ENCODE data around the gene GBE1.
"Not testable (repeated sequence)": the region's sequence is repeated elsewhere in the genome, so short reads cannot be mapped to it uniquely, and the experiment has no call there.

GBE1 gene

DNA sequence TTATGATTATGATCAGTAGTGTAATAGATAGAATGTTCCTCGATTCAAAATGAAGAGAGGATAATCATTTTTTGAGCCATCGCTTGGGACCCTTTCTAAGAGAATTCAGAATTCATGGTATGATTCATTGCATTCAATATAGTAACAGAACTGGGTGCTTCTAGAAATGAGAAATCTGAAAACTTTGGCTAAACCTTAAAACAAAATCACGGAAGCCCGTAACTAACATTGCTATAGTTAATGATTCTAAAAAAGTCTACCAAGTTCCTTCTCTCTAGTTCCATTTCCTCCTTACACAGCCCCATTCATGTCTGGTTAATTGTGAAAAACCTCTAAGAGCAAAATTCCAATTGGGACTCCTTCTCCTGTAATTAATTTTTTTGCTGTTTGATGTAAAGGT lies 217.1 kb downstream of the GBE1 start:
- no peak for DNase-seq (ENCODE audit: low read depth in 2 of 3, low spot score in 1 of 3)

DNA sequence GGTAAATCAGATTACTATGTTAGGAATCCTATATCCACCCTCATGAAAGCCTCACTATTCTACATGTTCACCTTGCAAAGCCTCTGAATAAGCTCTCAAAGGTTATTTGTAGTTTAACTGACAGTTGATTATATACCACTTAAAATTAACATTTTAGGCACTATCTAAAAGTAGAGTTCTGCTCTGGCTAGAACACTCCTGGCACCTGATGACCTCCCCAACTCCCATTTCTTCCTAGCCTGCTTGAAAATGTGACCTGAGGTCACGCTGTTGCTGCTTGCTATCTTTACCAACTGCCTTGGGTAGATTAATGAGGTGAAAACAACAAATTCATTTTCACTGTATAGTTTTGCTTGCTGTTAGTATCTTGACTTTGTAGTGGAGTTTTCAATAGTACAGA lies 220.7 kb downstream of the GBE1 start:
- no peak for DNase-seq (ENCODE audit: low read depth in 2 of 3, low spot score in 1 of 3)

DNA sequence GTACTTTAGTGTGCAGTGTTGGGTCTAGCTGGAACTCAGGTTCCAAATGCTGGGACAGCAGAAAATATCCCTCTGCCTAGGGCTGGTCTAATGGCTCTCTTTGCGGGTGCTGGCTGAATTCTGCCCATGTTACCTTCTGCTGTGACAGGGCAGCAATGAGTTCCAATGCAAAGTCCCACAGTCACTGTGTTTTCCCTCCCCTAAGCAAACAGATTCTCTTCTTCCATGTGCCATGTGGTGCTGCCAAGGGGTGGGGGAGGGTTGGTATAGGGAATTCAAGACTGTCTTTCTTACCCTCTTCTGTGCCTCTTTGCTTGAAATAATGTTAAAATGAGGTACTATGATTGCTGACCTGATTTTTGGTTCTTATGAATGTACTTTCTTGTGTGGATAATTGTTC lies 229.6 kb downstream of the GBE1 start:
- DNase-seq (ENCODE audit: low read depth in 2 of 3, low spot score in 1 of 3), result no peak

DNA sequence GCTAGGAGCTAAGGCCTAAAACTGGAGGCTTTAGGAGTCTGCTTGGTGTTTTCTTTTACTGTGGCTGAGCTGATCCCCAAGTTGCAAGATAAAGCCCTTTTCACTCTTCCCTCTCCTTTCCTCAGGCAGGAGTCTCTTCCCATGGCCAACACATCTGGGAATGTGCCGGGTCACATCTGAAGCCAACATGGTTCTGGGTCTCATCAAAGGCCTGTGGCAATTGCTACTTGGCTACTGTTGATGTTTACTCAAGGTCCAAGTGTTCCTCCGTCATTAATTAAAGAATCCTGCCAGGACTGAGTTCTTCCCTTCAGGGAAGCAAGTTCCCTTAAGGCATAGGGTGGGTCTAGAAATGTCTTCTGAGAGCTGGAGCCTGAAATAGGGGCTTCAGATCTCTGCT lies 230.2 kb downstream of the GBE1 start:
- no peak for DNase-seq (ENCODE audit: low read depth in 2 of 3, low spot score in 1 of 3)

DNA sequence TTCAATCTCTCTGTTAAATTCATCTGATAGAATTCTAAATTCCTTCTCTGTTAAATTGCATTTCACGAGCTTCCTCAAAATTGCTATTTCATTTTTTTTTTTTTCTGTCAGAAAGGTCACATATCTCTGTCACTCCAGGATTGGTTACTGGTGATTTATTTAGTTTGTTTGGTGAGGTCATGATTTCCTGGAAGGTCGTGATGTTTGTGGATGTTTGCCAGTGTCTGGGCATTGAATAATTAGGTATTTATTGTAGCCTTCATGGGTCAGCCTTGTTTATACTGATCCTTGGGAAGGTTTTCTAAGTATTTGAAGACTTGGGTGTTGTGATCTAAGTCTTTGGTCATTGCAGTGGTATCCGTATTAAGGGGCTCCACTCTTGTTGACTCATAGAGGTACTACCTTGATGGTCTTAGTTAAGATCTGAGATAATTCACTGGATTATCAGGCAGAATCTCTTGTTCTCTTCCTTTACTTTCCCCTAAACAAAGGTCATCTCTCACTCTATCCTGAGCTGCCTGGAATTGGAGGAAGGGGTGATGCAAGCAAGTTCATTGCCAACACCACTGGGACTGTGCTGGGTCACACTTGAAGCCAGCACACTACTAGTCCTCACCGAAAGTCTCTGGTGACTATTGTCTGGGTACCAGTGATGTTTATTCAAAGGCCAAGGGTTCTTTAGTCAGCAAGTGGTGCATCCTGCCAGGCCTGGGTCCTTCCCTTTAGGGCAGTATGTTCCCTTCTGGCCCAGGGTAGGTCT lies 231.1 kb downstream of the GBE1 start:
- DNase-seq (ENCODE audit: low read depth in 2 of 3, low spot score in 1 of 3), result no peak

DNA sequence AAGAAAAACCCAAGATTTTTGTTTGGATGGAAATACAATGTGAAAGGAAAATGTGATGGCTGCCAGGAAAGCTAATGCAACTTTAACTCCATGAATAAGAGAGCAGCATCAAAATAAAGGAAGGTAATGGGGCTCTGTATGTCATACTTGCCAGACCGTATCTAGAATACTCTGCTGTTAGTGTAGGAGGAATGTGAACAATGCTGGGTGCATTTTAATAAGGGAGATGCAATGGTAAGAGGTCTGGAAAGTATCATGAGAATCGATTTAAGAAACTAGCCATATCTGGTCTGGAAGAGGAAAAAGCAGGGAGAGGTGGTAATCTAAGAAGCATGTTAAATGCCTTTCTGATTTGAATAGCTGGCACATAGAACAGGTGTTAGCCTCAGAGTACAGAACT lies 239.6 kb downstream of the GBE1 start:
- no peak for DNase-seq (ENCODE audit: low read depth in 2 of 3, low spot score in 1 of 3)

DNA sequence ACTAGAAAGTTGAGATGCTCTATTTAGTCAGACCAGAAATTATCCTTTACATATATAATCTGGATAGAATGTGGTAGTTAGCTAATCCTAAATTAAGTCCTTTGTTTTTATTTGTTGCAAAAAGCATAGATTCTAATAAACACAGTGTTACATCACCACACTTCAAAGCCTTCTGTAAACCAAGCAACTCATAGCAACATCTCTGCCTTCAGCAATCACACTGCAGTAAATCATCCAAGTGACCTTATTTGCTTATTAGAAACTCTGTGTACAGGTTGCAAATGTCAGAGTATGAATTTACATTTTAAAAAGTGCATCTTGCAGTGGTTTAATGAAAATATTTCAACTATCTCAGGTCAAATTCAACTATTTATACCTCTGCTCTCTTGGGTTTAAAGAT lies 242.5 kb downstream of the GBE1 start:
- DNase-seq (ENCODE audit: low read depth in 2 of 3, low spot score in 1 of 3), result no peak

DNA sequence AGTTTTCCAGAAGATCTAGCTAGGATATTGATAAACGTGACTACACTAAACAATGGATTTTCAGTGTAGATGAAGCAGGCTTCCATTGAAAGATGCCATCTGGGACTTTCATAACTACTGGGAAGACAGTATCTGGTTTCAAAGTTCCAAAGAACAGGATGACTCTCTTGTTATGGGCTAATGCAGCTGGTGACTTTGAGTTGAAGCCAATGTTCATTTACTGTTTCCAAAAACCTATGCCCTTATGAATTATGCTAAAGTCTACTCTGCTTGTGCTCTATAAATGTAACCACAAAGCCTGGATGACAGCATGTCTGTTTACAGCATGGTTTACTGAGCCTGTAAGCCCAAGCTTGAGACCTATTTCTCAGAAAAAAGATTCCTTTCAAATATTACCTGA lies 245.4 kb downstream of the GBE1 start:
- no peak for DNase-seq (ENCODE audit: low read depth in 2 of 3, low spot score in 1 of 3)

DNA sequence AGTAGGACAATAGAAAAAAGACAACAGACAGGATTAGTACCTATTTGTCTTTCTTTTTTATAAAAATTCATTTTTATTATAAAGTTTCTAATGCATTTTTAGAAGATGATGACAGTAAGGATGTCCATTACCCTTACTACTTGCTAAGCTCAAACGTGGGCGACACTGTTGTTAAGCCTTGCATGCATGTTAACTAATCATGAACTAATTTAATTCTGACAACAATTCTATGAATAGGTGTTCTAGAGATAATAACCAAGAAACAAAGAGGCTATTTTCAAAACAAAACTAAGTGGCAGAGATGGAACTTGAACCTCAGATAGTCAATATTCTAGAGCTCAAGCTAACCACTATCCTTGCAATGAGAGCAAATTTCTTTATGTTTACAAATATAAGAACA lies 247.9 kb downstream of the GBE1 start:
- no peak for DNase-seq (ENCODE audit: low read depth in 2 of 3, low spot score in 1 of 3)

DNA sequence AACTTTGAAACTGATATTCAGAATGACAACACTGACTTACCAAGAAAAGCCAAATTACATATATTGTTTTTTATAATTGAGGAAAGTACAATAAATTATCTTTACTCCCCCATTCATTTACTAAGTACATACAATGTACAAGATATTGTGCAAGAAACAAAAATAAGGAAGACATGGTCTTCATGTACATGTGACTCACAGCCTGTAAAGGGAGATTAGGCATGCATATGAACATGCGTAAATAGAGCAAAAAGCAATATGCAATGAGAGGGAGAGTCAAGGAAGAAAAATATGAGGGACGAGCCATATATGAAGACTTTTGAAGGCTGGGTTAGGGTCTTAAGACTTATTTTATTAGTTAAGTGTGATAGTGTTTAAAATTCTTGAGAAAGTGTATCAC lies 258.4 kb downstream of the GBE1 start:
- no peak for DNase-seq (ENCODE audit: low read depth in 2 of 3, low spot score in 1 of 3)

DNA sequence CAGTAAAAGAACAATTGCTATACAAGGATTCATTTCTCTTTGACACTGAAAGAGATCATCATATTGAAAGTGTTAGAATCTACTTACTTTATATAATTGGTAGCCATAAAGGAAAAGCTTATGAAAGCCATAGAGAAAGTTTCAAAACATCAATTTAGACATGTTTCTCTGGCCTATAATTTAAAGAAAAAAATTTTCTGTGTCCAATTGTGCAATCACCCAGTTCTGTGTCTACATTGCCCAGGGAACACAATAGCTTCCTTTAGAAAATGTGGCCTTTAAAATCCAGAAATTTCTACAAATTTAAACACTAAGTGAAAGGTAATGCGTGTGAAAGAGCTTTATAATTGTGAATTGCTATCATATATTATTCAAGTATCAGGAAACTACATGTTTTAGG lies 259.2 kb downstream of the GBE1 start:
- no peak for DNase-seq (ENCODE audit: low read depth in 2 of 3, low spot score in 1 of 3)

DNA sequence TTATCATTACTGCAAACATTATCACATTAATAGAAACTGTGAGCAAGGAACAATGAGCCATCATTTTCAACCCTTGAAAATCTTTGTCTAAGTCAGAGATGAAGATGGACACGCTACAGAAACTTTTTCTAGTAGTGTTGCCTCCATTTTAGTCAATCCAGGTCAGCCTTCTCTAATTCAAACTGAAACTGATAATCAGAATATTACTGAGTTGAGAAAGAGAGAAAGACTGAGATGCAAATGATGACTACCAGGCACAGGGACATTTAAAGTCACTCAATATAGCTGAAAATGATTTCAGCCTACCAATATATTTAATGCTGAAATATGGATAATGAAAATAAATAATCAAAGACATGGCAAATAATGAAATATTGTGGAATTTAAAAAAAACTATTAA lies 261.4 kb downstream of the GBE1 start:
- DNase-seq (ENCODE audit: low read depth in 2 of 3, low spot score in 1 of 3), result no peak

DNA sequence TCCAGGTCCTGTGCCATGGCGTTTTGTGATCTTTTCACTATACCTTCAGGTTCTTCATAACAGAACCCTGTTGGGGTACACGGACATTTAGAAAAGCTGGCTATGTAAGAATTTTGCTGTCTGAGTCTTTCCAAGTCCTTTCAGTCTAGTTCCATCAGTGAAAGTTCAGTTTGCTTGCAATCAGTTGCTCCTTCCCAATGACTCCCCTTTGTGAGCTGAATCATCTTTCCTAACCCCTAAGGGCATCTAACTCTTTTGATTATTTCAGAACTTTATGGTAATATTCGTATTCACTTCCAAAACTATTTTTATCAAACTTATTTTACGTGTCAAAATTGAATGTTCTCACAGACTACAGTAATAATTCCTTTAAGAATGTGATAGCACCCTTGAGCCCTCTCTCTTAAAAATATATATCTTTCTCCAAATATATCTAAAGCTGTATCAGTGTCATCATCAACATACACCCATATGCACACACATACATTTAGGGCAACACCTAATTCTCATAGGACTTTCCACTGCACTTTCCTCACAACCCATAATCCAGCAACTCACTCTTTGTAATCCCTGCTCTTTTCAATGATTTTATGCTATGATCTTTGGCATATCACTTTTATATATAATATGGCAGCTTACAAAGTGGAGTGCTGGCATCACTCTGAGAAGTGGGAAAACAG lies 263.7 kb downstream of the GBE1 start:
- no peak for DNase-seq (ENCODE audit: low read depth in 2 of 3, low spot score in 1 of 3)

DNA sequence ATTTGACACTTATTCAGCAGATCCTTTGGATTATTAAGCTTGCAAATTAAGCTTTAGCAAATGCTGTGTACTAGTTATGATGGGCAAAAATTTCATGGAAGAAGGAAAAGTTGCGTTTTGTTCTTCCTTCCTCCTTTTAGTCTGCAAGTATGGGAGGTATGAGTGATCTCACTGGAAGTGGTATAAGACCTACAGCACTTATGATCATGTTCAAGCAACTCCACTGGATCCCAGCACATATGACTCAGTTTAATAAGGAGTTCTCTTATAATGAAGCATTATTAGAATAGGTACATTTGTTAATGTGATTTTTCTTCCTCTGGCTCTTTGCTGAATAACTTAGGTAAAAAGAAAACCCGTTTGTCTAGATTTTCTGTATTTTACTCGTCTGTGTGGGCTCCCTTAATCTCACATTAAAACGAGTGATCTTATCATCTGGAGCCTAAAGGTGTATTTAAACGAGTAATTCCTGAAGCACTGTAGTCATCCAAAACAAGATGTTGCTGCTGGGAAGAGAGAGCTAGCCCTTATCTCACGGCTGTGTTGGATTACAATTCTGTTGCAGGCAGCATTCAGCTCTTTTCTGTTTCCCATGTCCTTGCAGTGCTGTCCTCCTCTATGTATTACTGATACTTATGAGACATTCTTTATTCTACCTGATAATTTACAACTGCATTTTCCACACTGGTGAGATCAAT lies 264.9 kb downstream of the GBE1 start:
- no peak for DNase-seq (ENCODE audit: low read depth in 2 of 3, low spot score in 1 of 3)

DNA sequence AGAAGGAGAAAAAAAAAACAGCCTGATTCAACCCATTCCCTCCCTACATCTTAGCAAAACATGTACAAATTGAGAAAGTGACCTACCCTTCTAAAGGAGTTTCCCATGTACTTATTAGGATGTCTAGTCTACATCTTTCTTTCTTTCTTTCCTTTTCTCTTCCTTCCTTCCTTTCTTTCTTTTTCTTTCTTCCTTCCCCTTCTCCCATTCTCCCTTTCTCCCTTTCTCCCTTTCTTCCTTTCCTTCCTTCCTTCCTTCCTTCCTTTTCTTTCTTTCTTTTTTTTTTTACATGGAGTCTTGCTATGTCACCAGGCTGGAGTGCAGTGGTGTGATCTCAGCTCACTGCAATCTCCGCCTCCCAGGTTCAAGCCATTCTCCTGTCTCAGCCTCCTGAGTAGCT lies 269.0 kb downstream of the GBE1 start:
- not testable (repeated sequence) for DNase-seq (ENCODE audit: low read depth in 2 of 3, low spot score in 1 of 3)

DNA sequence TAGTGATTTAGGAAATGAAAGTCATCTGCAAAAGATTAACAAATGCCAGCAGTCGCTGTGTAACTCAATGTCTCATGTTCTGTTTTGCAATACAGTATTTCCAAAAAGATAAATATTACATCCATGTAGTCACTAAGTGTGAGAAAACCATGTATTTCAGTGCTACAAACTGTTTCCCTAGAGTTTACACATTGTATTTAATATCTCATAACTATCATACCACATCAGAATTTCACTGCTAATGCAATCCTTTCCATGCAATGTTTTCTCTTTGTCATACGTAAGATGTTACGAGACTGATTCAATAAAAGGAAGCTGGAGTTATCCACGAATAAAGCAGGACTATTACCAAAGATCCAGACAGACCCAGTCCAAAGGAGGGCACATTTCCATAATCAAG lies 269.4 kb downstream of the GBE1 start:
- DNase-seq (ENCODE audit: low read depth in 2 of 3, low spot score in 1 of 3), result no peak

DNA sequence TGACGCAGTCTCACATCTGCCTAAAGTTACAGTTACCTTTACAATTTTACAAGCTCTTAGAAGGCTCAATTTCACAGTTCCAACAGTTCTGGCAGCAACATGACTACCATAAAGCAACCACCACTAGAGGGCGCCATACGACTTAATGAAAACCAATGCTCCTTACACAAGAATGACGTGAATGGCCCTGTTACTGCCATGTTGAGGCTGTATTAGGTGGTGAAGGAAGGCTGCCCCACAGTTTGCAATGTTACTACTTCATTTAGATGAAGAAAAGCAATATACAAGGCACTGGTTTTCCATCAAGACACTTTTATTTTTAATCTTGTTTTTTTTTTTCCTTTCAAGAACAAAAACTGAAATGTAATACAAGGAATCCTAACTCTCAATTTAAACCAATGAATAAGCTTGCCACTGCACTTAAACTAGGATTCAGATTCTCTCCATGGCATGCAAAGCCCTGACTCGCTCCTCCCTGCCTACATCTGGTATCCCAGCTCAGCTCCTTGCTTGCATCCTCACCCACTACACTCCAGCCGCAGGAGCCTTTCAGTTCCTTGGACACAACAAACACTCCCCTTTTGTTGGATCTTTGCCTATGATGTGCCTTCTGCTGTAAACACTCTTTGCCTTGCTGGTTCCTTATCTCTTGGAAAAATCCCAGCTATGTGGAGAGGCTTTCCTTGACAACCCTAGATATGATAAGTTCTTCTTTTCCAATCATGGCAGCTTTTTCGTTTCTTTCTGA lies 270.7 kb downstream of the GBE1 start:
- DNase-seq (ENCODE audit: low read depth in 2 of 3, low spot score in 1 of 3), result peak; percentile 44 to 78 (median 69)

DNA sequence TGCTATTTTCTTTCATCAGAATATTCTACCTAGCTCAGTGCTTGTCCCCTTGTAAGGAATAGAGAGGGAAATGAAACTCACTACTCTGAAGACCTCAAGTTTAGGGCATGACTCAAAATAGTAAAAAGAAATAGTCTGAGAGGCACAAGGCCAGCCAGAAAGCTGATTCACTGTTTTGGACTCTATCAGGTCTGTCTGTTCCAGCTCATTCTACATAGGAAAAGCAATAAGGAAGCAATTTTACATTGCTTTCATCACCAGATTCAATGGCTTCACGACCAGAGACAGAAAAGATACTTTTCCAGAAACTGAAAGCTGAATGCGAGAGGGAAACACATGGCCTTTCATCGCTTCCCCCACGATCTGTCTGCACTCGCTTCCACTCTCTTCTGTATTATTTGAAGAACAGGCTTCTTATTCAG lies 276.0 kb downstream of the GBE1 start:
- DNase-seq (ENCODE audit: low read depth in 2 of 3, low spot score in 1 of 3), result no peak

DNA sequence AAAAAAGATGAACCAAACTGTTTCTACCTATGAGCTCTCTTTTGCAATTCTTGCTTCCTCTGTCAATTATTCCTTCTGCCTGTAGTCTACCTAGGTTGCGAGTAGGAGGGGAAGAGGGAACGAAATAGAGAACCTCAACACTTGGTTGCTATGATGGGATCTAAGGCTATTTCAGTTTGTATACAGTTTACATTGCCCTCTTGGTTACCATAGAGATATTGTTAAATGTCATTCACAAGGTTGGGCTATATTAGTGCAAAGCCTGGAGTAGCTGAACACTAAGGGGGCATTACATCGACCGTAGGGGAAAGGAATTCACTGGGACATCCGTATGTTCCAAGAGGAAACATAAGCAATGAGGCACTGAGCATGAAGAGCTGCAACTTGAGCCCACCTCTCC lies 276.9 kb downstream of the GBE1 start:
- no peak for DNase-seq (ENCODE audit: low read depth in 2 of 3, low spot score in 1 of 3)

DNA sequence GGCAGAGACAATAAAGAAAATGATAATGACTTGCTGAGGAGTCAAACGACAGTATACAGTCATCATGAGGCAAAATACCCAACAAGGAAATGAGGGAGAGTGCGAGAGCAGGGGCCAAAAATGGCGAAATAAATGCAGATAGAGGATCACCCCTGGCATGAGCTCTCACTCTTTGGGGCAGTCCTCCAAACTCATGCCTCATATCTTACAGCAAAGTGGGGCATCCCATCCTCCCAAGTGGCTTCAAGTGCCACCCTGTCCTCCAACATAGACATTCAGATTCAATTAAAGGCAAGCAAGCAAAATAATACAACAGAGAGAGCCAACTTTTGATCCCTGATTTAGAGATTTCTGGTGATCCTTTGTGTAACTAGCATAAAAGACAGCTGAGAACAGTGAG lies 278.4 kb downstream of the GBE1 start:
- no peak for DNase-seq (ENCODE audit: low read depth in 2 of 3, low spot score in 1 of 3)

DNA sequence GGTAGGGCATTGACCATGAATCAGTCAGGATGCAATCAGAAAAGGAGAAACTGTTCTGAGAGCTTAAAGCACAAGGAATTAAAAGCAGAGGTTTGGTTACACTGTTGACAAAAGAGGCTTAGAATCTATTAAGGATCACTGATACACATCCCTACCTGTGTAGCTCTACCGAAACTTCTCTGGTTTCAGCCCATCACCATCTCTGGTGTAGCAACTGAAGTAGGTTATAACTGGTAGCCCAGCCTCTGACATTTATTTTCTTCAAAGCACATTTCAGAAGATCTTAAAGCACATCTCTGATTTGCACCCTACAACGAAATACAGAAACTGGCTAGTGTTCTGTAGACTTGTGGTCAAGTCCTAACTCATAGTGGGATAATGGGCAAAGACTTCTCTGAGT lies 283.7 kb downstream of the GBE1 start:
- no peak for DNase-seq (ENCODE audit: low read depth in 2 of 3, low spot score in 1 of 3)

DNA sequence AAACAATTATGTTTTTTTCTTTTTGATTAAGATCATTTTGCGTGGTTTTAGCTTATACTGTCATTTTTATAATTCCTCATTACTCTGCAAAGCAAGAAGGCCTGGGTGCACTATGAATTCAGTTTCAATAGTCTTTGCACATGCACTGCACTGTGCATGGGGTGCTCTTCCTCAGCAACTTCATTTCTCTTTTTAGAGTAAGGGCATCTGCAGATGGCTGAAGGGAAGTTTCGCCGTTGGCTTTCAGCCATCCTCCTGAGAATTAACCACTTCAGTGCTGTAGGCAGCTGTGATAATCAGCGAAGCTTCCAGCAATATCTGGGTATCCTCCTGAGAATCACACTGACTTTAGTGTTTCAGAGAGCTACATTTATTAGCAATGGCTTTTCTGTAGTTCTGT lies 284.8 kb downstream of the GBE1 start:
- no peak for DNase-seq (ENCODE audit: low read depth in 2 of 3, low spot score in 1 of 3)
